ENCODE results near the gene C1R. TPM values are rescaled to one million over a fixed set of nuclear protein-coding genes. Genes with fewer than 3 reads are reported as not detected.

Gene C1R
- polyA plus RNA-seq, 1 of the 3 experiments (the other 2 are of a cell fraction): 20.1 TPM

DNA sequence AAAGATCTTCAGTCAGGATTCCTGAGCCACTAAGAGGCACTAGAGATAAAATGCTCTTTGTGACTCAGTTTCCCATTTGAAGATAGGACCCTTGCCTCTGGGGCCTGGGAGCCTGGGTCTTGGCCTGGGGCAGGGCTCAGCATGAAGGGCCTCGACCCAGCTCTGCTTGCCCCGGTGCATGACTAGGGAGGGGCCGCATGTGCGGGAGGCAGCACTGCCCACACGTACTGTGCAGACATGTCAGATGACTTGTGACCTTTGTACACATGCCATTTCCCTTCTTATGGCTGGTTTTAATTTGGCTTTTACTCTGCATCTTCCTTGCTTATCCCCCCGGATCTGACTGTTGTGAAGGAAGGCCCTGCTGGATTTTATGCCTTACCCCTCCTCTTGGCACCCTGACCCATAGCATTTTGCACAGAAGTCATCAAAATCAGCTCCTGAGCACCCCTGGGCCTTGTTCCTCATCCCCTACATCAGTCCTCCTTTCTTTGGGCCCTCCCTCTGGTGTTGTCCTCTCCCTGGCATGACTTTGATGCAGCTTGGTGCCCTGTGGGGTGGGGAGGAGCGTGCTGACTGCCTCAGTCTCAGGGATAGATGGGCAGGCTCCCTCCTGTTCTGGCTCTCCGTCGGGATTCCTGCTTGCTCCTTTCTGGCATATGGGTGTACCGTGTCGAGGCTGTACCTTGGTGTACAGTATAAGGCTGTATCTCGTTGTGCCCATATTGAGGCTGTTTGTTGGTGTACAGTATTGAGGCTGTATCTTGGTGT is 42.3 kb upstream of the C1R start:
- 69% methylated on average over 8 of the region's 12 CpGs for WGBS (ENCODE audit: low lambda C conversion rate)

More for the DNA sequence above, 42.3 kb upstream of the C1R start:
- Histone ChIP-seq H3K27ac (ENCODE audit: low read depth in 2 of 2, low read length in 1 of 2) (no peak overlapping the region), H3K4me2 (no peak overlapping the region), H4K20me1 (ENCODE audit: insufficient read depth) (no peaks in the 10 kb centered on the region), H3K4me1 (ENCODE audit: control insufficient read depth in 1 of 2, insufficient read depth in 2 of 2, low read depth in 1 of 2, low read length in 1 of 2) (peaks cover 0 to 7% of the 10 kb centered on the region in 2 experiments; a peak in 1 of 4 replicates), H2AFZ (ENCODE audit: low read depth) (no peak overlapping the region), H3K36me3 (replicated peaks in 1 of 2; ENCODE audit: control insufficient read depth in 1 of 2, insufficient read depth in 2 of 2, low read length in 1 of 2) (peaks cover 0 to 15% of the 10 kb centered on the region in 2 experiments), H3K9ac (no peak overlapping the region), H3K4me3 (ENCODE audit: low read depth in 2 of 2, low read length in 1 of 2) (no peak overlapping the region), H3K27me3 (ENCODE audit: insufficient read depth) (no peaks in the 10 kb centered on the region), H3F3A (replicated peaks; ENCODE audit: insufficient read depth) (no peaks in the 10 kb centered on the region), H3K9me2 (no peaks in the 10 kb centered on the region), H3K9me3 (no peaks in the 10 kb centered on the region), H3K79me2 (ENCODE audit: insufficient read depth) (no peaks in the 10 kb centered on the region)
- no peak for DNase-seq
- no peak for TF ChIP-seq YY1 (IDR thresholded peaks at IDR 0.05; ENCODE audit: low read depth)
- TF ChIP-seq GATA2 (CRISPR knock-in tag; IDR thresholded peaks at IDR 0.05): no peak
- no peak for TF ChIP-seq EP300 (IDR thresholded peaks at IDR 0.05; ENCODE audit: borderline replicate concordance in 1 of 2, low read depth in 1 of 2, low read length in 1 of 2)
- TF ChIP-seq EZH2phosphoT487 (IDR thresholded peaks at IDR 0.05; ENCODE audit: borderline replicate concordance, low read depth): no peak
- no peak for TF ChIP-seq NRF1 (IDR thresholded peaks at IDR 0.05; ENCODE audit: low read depth, low read length)
- no peak for TF ChIP-seq MXI1 (IDR thresholded peaks at IDR 0.05; ENCODE audit: low read depth, low read length)
- TF ChIP-seq TCF12 (IDR thresholded peaks at IDR 0.05): no peak
- TF ChIP-seq POLR2AphosphoS5 (IDR thresholded peaks at IDR 0.05; ENCODE audit: low read depth, low read length): no peak
- no peak for TF ChIP-seq RFX5 (IDR thresholded peaks at IDR 0.05; ENCODE audit: low read length)
- TF ChIP-seq, protein P1, sequence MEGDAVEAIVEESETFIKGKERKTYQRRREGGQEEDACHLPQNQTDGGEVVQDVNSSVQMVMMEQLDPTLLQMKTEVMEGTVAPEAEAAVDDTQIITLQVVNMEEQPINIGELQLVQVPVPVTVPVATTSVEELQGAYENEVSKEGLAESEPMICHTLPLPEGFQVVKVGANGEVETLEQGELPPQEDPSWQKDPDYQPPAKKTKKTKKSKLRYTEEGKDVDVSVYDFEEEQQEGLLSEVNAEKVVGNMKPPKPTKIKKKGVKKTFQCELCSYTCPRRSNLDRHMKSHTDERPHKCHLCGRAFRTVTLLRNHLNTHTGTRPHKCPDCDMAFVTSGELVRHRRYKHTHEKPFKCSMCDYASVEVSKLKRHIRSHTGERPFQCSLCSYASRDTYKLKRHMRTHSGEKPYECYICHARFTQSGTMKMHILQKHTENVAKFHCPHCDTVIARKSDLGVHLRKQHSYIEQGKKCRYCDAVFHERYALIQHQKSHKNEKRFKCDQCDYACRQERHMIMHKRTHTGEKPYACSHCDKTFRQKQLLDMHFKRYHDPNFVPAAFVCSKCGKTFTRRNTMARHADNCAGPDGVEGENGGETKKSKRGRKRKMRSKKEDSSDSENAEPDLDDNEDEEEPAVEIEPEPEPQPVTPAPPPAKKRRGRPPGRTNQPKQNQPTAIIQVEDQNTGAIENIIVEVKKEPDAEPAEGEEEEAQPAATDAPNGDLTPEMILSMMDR (IDR thresholded peaks at IDR 0.05): no peak
- TF ChIP-seq, protein P2, sequence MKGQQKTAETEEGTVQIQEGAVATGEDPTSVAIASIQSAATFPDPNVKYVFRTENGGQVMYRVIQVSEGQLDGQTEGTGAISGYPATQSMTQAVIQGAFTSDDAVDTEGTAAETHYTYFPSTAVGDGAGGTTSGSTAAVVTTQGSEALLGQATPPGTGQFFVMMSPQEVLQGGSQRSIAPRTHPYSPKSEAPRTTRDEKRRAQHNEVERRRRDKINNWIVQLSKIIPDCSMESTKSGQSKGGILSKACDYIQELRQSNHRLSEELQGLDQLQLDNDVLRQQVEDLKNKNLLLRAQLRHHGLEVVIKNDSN (IDR thresholded peaks at IDR 0.05; ENCODE audit: borderline replicate concordance, low read depth): no peak
- TF ChIP-seq, protein P3, sequence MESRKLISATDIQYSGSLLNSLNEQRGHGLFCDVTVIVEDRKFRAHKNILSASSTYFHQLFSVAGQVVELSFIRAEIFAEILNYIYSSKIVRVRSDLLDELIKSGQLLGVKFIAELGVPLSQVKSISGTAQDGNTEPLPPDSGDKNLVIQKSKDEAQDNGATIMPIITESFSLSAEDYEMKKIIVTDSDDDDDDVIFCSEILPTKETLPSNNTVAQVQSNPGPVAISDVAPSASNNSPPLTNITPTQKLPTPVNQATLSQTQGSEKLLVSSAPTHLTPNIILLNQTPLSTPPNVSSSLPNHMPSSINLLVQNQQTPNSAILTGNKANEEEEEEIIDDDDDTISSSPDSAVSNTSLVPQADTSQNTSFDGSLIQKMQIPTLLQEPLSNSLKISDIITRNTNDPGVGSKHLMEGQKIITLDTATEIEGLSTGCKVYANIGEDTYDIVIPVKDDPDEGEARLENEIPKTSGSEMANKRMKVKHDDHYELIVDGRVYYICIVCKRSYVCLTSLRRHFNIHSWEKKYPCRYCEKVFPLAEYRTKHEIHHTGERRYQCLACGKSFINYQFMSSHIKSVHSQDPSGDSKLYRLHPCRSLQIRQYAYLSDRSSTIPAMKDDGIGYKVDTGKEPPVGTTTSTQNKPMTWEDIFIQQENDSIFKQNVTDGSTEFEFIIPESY (IDR thresholded peaks at IDR 0.05; ENCODE audit: borderline replicate concordance, low read depth): no peak
- ChIA-PET CTCF (interaction anchor here (0.7 to 1.2 kb wide), 2 partner anchors 11 to 124 kb away, joined by 3 read pairs; no protein-coding TSS in a partner anchor), POLR2A (no interaction called here)

Data from SK-N-SH (cell line).